ENCODE results near the gene CREB5.

CREB5 gene

DNA sequence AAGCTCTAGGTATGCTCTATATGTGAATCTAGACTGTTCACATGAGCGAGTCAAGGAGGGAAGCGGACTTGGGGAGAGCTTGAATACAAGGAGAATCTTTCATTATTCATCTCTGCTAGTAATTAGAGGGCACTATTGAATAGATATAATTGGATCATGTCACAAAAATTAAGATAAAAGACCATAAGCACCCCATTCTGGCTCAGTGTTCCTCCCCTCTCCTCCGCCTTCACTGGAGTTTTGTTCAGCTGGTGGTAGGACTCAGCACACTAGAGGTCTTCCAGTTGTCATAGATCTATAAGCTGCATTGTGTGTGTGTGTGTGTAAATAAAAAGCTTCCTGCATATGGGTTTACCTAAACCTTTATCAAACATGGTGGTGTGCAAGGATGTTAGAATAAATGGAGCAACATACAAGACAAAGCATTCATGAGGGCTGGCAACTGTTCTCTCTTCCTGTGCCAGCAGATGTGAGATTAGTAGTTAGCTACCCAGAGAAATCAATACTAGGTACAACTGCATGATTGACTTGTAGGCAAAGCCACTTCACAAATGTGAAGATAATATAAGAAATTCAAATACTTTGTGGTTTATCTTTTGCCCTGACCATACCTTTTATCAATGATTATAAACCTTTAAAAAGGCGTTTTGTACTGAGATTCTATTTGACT lies 142.6 kb downstream of the CREB5 start:
- Histone ChIP-seq H3K9me3 (ENCODE audit: control insufficient read depth, insufficient read depth, low read length) (no peaks in the 10 kb centered on the region), H3K9ac (ENCODE audit: low read depth, low read length) (no peak overlapping the region), H3K4me1 (ENCODE audit: insufficient read depth, low read length) (no peaks in the 10 kb centered on the region), H3K36me3 (ENCODE audit: insufficient read depth, low read length) (no peaks in the 10 kb centered on the region)

DNA sequence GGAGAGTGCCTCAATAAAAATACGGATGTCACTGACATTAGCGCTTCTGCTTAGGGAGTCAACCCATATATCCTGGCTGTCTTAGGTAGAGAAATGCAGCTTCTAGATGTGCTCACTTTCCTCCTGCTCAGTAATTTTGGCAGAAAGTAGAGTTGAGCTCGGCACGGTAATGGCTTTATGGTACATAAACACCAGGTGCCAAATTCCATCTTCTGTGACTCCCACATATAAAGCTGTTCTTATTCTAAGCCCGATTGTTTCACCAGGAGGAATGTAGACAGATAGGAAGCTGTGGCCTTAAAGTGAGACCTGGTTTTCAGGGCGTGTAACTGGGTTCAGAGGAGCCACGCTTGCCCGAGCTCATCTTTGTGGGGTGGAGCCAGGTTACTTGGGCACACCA lies 143.7 kb downstream of the CREB5 start:
- Histone ChIP-seq H3K36me3 (ENCODE audit: insufficient read depth, low read length) (no peaks in the 10 kb centered on the region), H3K9me3 (ENCODE audit: control insufficient read depth, insufficient read depth, low read length) (no peaks in the 10 kb centered on the region)

DNA sequence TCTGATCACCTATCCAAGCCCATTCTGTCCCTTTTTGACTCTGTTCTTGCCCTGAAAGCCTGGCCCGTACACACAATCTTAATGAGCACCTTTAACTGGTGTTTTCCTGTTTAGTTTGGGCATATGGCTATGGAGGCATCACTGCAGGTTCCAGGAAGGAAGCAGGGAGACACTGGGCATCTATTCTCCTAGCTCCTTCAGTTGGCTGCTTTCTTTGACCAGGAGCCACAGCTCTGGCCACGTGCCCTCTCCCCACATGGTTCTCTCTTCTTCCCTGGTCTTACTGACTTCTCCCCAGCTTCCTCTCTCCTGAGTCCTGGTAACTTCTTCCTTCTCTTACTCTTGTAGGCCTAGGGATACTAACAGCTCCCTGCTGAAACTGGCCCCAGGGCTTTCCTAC lies 144.4 kb downstream of the CREB5 start:
- H3K36me3 ChIP-seq (ENCODE audit: insufficient read depth, low read length), result no peaks in the 10 kb centered on the region
- H3K9ac ChIP-seq (ENCODE audit: low read depth, low read length), result no peak overlapping the region
- H3K9me3 ChIP-seq (ENCODE audit: control insufficient read depth, insufficient read depth, low read length), result no peaks in the 10 kb centered on the region
- H3K4me1 ChIP-seq (ENCODE audit: insufficient read depth, low read length), result no peaks in the 10 kb centered on the region

More for the DNA sequence above, 143.7 kb downstream of the CREB5 start:
- Histone ChIP-seq H3K4me1 (ENCODE audit: insufficient read depth, low read length) (no peaks in the 10 kb centered on the region), H3K9ac (ENCODE audit: low read depth, low read length) (no peak overlapping the region)

DNA sequence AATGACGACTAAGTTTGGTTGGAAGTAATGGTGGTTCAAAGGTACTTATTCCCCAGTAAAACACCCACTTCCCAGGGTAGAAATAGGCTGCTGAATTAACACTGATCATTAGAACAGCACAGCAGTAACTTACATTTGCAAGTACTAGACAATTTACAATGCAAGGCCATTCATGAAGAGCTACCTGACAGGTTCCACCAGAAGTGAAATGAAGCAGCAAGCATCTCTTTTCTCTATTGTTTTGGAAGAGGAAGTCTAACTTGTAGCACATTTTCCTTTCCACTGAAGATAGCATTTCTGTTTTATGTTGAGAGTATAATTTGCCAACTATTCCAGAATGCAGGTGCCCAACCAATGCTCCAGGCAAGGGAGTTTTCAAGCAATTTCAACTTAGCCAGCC lies 145.9 kb downstream of the CREB5 start:
- no peaks in the 10 kb centered on the region for H3K36me3 ChIP-seq (ENCODE audit: insufficient read depth, low read length)
- H3K9me3 ChIP-seq (ENCODE audit: control insufficient read depth, insufficient read depth, low read length), result no peaks in the 10 kb centered on the region
- H3K9ac ChIP-seq (ENCODE audit: low read depth, low read length), result no peak overlapping the region
- no peaks in the 10 kb centered on the region for H3K4me1 ChIP-seq (ENCODE audit: insufficient read depth, low read length)

- Histone ChIP-seq H3K9ac (ENCODE audit: low read depth, low read length) (no peak overlapping the region), H3K36me3 (ENCODE audit: insufficient read depth, low read length) (no peaks in the 10 kb centered on the region), H3K4me1 (ENCODE audit: insufficient read depth, low read length) (no peaks in the 10 kb centered on the region), H3K9me3 (ENCODE audit: control insufficient read depth, insufficient read depth, low read length) (no peaks in the 10 kb centered on the region)
Observed at GRCh38 chr7:28560767-28561166, 148.4 kb downstream of the CREB5 start.

DNA sequence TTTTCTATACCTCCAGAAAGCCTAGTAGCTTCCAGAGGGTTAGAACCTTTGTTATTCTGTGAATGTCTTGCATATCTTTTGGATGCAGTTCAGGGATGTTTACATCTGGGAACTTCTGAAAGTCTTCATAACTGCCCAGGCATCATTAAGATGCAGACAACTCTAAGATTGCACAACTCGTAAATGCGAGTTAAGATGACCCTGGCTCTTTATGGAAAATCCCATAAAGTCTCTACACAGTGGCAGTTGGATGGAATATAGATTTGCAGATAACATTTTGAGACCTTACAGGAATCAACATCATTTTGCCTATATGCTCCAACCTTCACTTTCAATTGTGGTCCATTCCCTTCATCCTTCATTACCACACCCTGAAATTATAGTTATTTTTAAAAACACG lies 151.7 kb downstream of the CREB5 start:
- Histone ChIP-seq H3K9ac (ENCODE audit: low read depth, low read length) (no peak overlapping the region), H3K9me3 (ENCODE audit: control insufficient read depth, insufficient read depth, low read length) (no peaks in the 10 kb centered on the region), H3K4me1 (ENCODE audit: insufficient read depth, low read length) (no peaks in the 10 kb centered on the region), H3K36me3 (ENCODE audit: insufficient read depth, low read length) (no peaks in the 10 kb centered on the region)

GRCh38 chr7:28564755-28565374 lies 152.5 kb downstream of the CREB5 start:
- Histone ChIP-seq H3K4me1 (ENCODE audit: insufficient read depth, low read length) (no peaks in the 10 kb centered on the region), H3K9ac (ENCODE audit: low read depth, low read length) (no peak overlapping the region), H3K9me3 (ENCODE audit: control insufficient read depth, insufficient read depth, low read length) (no peaks in the 10 kb centered on the region), H3K36me3 (ENCODE audit: insufficient read depth, low read length) (no peaks in the 10 kb centered on the region)

GRCh38 chr7:28565980-28566379 lies 153.7 kb downstream of the CREB5 start:
- Histone ChIP-seq H3K9me3 (ENCODE audit: control insufficient read depth, insufficient read depth, low read length) (no peaks in the 10 kb centered on the region), H3K4me1 (ENCODE audit: insufficient read depth, low read length) (no peaks in the 10 kb centered on the region), H3K9ac (ENCODE audit: low read depth, low read length) (no peak overlapping the region), H3K36me3 (ENCODE audit: insufficient read depth, low read length) (no peaks in the 10 kb centered on the region)

DNA sequence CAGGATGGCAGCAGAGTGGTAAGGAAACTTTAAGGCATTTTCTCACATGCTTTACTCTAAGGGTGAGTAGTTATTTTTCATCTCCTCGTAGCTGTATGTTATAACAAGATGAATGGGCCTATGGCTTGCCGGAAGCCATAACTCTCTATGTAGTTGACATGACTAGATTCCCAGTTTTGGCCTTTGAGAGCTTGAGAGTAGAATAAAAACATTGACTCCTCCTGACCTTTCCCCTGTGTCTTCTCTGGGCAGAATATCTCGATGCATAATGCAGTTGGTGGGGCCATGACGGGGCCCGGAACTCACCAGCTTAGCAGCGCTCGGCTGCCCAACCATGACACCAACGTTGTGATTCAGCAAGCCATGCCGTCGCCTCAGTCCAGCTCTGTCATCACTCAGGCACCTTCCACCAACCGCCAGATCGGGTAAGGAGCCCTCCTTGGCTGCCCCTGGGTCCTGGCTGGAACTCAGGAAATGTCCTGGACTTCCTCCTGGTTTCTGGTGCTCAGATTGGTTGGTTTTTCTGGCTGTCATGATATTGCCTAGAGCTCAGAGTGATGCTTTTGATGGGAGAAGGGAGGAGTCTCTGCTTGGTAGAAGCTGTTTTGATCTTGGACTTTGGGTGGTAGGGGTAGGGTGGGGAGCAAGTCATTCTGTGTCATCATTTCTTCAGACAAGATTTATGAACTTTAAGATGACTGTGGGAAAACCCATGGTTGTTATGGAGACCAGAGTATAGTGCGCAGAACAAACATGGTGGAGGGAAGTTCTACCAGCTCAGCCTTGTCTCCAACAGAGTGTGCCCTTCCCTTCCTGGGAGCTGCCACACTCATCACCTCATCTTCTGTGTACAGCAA lies 158.0 kb downstream of the CREB5 start:
- no peaks in the 10 kb centered on the region for H3K36me3 ChIP-seq (ENCODE audit: insufficient read depth, low read length)
- H3K9ac ChIP-seq (ENCODE audit: low read depth, low read length), result no peak overlapping the region
- H3K9me3 ChIP-seq (ENCODE audit: control insufficient read depth, insufficient read depth, low read length), result no peaks in the 10 kb centered on the region
- H3K4me1 ChIP-seq (ENCODE audit: insufficient read depth, low read length), result peaks cover 22% of the 10 kb centered on the region

DNA sequence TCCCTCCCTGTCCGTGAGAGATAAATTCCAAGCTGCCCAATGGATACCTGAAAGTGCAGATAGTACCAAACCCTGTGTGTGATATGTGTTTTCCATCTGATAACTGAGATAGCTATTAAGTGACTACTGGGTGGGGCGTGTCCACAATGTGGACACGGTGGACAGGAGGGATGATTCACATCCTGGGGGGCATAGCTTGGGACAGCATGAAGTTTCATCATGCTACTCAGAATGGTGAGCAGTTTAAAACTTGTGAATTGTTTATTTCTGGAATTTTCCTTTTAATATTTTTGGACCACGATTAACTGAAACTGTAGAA lies 158.6 kb downstream of the CREB5 start:
- Histone ChIP-seq H3K9me3 (ENCODE audit: control insufficient read depth, insufficient read depth, low read length) (no peaks in the 10 kb centered on the region), H3K9ac (ENCODE audit: low read depth, low read length) (no peak overlapping the region), H3K36me3 (ENCODE audit: insufficient read depth, low read length) (no peaks in the 10 kb centered on the region), H3K4me1 (ENCODE audit: insufficient read depth, low read length) (peaks cover 22% of the 10 kb centered on the region)

- Histone ChIP-seq H3K36me3 (ENCODE audit: insufficient read depth, low read length) (no peaks in the 10 kb centered on the region), H3K4me1 (ENCODE audit: insufficient read depth, low read length) (peaks cover 22% of the 10 kb centered on the region), H3K9me3 (ENCODE audit: control insufficient read depth, insufficient read depth, low read length) (no peaks in the 10 kb centered on the region), H3K9ac (ENCODE audit: low read depth, low read length) (no peak overlapping the region)
Observed at GRCh38 chr7:28571405-28571804, 159.1 kb downstream of the CREB5 start.

DNA sequence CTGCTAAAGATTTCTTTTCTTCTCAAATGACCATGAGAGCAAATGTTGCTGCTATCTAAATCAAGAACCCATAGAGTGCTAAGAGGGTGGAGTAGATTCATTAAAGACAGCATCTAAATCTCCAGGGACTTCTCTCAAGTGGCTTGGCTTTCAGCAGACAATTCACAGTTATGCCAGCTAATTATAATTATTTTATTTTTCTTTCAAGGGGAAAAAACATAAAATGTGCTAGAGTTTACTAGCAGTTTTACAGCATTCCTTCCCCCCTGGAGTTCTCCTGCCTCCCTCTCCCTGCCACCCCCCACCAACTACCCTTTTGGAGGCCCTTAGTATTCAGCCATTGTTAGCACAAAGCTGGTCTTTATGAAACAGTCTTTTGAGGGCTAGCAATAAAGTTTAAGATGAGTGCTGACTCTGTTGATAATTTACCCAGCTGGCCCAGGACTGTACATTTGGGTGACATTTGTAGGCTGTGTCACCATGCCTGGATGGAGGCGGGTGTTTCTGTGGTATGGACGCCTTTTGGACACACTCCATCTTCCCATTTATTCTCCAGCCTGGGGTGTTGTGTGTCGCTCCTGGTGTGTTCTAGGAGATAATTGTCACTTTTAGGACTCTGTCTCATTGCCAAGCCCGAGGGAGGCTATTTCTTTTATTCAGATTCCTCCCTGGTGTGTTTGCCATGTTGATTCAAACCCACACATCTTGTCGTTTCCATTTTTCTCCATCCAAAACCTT lies 160.2 kb downstream of the CREB5 start:
- Histone ChIP-seq H3K9ac (ENCODE audit: low read depth, low read length) (no peak overlapping the region), H3K4me1 (ENCODE audit: insufficient read depth, low read length) (peaks cover 22% of the 10 kb centered on the region), H3K9me3 (ENCODE audit: control insufficient read depth, insufficient read depth, low read length) (no peaks in the 10 kb centered on the region)

DNA sequence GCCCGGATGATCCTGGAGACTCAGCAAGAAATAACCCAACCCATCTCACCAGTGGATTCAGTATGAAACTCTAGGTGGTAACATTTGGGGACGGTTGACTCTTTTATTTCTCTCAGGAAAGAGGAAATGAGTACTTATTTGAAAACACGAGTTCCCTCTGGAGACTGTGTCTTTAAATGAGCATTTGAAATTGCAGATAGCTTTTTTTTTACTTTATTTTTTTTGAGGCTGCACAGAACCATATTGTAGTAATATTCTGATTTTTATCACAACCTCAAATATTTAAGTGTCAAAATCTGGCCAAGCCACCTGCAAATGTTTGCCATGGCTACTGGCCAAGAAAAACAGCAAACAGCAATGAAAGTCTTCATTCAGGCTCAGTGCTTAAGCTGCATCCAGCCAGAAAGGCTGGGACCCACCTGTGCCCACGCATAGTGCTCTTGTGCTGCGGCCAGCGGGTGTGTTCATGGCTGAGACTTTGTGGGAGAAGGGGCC lies 160.8 kb downstream of the CREB5 start:
- H3K4me1 ChIP-seq (ENCODE audit: insufficient read depth, low read length), result peaks cover 22% of the 10 kb centered on the region
- H3K9ac ChIP-seq (ENCODE audit: low read depth, low read length), result no peak overlapping the region
- no peaks in the 10 kb centered on the region for H3K9me3 ChIP-seq (ENCODE audit: control insufficient read depth, insufficient read depth, low read length)

More for the DNA sequence above, 160.2 kb downstream of the CREB5 start:
- H3K36me3 ChIP-seq (ENCODE audit: insufficient read depth, low read length), result no peaks in the 10 kb centered on the region

DNA sequence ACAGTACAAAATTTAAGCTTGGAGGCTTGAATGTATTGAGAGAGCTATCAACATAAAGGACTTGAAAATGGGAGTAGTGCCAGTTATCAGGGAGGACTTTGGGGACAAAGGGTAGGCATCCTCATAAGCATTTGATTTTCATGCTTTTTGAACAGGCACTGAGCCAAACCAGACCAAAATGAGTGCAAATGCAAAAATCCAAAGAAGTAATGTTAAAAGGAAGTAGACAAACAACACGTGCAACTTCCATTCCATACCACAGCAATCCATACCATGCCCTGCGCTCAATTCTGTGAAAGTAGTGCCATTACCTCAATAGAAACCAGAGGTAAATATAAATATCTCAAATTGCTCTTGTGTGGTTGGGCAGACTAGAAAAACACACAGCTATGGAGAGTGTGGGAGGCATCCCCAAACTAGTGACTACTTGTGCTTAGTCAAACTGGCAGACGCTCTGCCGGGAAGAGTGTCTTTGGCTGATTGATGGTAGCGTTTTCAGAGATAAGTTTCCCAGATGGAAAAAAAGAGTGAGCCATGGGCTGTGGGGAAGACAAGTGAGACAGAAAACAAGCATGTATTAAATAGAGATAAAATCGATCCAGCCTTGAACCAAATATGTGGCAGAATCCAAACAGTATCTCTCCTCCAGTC lies 161.5 kb downstream of the CREB5 start:
- Histone ChIP-seq H3K4me1 (ENCODE audit: insufficient read depth, low read length) (peaks cover 22% of the 10 kb centered on the region), H3K36me3 (ENCODE audit: insufficient read depth, low read length) (no peaks in the 10 kb centered on the region), H3K9me3 (ENCODE audit: control insufficient read depth, insufficient read depth, low read length) (no peaks in the 10 kb centered on the region), H3K9ac (ENCODE audit: low read depth, low read length) (no peak overlapping the region)

More for the DNA sequence above, 160.8 kb downstream of the CREB5 start:
- no peaks in the 10 kb centered on the region for H3K36me3 ChIP-seq (ENCODE audit: insufficient read depth, low read length)
